ENCODE measurements around the gene NEDD8.

DNA sequence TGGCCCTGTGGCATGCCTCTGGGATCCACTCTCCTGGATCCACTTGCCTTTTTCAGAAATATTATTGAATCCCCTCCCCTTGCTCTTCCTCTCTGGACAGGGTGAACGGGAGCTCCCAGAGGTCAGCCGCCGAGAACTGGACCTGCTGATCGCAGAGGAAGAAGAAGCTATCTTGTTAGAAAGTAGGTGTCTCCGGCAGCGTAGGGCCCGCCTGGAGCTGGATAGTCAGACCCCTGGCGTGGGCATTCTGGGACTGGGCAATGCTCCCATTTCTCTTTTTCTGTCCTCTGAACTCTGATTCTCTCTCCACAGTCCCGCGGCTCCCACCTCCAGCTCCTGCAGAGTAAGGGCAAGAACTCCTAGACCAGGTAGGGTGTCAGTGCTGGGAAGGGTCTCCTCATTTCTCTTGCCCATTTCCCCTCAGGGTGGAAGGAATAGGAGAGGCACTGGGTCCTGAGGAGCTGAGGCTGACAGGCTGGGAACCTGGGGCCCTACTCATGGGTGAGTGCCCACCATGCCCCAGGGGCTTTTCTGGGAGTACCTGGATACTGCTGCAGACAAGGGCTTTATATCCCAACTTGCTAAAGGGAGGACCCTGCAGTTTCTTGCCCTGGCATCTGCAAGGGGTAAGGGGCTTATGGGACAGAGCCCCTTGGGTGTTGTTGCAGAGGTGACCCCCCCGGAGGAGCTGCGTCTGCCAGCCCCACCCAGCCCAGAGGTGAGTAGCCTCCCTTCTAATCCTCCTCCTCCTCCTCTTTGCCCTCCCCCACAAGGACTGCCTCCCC is 54.9 kb downstream of the NEDD8 start:
- TF ChIP-seq, protein P1, sequence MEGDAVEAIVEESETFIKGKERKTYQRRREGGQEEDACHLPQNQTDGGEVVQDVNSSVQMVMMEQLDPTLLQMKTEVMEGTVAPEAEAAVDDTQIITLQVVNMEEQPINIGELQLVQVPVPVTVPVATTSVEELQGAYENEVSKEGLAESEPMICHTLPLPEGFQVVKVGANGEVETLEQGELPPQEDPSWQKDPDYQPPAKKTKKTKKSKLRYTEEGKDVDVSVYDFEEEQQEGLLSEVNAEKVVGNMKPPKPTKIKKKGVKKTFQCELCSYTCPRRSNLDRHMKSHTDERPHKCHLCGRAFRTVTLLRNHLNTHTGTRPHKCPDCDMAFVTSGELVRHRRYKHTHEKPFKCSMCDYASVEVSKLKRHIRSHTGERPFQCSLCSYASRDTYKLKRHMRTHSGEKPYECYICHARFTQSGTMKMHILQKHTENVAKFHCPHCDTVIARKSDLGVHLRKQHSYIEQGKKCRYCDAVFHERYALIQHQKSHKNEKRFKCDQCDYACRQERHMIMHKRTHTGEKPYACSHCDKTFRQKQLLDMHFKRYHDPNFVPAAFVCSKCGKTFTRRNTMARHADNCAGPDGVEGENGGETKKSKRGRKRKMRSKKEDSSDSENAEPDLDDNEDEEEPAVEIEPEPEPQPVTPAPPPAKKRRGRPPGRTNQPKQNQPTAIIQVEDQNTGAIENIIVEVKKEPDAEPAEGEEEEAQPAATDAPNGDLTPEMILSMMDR (IDR thresholded peaks at IDR 0.05) = no peak
- TF ChIP-seq ZFX (IDR thresholded peaks at IDR 0.05; ENCODE audit: borderline replicate concordance) = no peak
